ENCODE data around the gene ATP11B. TPM values are rescaled to one million over a fixed set of nuclear protein-coding genes. Genes with fewer than 3 reads are reported as not detected.

ATP11B gene
- total RNA-seq, 3 donors from 2014 or later (not counting 1 experiment from before 2014, with no cell fraction given) = 157 to 174 (median 172) TPM

DNA sequence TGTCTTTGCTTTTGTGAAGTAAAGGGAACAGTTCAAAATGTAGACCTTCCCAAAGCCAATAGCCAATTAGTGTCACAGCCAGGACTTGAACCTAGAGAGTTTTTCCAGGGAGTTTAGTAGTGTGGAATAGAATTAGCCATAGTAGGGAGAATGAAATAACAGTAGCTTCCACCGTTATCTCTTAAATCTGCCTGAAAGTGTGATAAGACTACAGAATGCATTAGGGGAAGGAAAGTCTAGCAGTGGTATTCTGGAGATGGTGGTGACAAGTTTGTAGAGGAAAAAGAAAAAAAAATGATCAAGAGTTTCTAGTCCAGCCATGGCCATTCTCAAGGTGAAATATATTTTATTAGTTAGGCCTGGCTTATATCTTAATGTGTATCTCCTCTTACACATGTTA, 13.8 kb downstream of the ATP11B start:
- Mint-ChIP-seq H3K27me3 (ENCODE audit: low read depth in 2 of 2) (no peaks in the 10 kb centered on the region), H3K9me3 (no peaks in the 10 kb centered on the region), H3K36me3 (no peaks in the 10 kb centered on the region), H3K27ac (peak overlapping the region in 1 of 2 donors; percentile 19), H3K4me1 (peaks cover 65 to 67% of the 10 kb centered on the region in 2 donors), H3K4me3 (no peak overlapping the region)
- H3K27ac ChIP-seq (ENCODE audit: low read length) = no peak overlapping the region
- H3K36me3 ChIP-seq (ENCODE audit: control insufficient read depth, insufficient read depth, low read length) = no peaks in the 10 kb centered on the region
- H3K27me3 ChIP-seq (ENCODE audit: control insufficient read depth, insufficient read depth, low read length) = no peaks in the 10 kb centered on the region
- TF ChIP-seq, protein P1, sequence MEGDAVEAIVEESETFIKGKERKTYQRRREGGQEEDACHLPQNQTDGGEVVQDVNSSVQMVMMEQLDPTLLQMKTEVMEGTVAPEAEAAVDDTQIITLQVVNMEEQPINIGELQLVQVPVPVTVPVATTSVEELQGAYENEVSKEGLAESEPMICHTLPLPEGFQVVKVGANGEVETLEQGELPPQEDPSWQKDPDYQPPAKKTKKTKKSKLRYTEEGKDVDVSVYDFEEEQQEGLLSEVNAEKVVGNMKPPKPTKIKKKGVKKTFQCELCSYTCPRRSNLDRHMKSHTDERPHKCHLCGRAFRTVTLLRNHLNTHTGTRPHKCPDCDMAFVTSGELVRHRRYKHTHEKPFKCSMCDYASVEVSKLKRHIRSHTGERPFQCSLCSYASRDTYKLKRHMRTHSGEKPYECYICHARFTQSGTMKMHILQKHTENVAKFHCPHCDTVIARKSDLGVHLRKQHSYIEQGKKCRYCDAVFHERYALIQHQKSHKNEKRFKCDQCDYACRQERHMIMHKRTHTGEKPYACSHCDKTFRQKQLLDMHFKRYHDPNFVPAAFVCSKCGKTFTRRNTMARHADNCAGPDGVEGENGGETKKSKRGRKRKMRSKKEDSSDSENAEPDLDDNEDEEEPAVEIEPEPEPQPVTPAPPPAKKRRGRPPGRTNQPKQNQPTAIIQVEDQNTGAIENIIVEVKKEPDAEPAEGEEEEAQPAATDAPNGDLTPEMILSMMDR (IDR thresholded peaks at IDR 0.05) = no peak
- no peak for ATAC-seq
- no peak overlapping the region for H3K4me3 ChIP-seq (ENCODE audit: low read length)
- no peak for DNase-seq
- H3K9me3 ChIP-seq (ENCODE audit: control insufficient read depth, insufficient read depth, low read length) = no peaks in the 10 kb centered on the region
- H3K4me1 ChIP-seq (ENCODE audit: control insufficient read depth, insufficient read depth, low read length) = no peaks in the 10 kb centered on the region
- 77% methylated on average over 1 of the region's 1 CpG for WGBS (ENCODE audit: insufficient coverage)
- intact Hi-C loops (cut with micrococcal nuclease) = no loop called here

DNA sequence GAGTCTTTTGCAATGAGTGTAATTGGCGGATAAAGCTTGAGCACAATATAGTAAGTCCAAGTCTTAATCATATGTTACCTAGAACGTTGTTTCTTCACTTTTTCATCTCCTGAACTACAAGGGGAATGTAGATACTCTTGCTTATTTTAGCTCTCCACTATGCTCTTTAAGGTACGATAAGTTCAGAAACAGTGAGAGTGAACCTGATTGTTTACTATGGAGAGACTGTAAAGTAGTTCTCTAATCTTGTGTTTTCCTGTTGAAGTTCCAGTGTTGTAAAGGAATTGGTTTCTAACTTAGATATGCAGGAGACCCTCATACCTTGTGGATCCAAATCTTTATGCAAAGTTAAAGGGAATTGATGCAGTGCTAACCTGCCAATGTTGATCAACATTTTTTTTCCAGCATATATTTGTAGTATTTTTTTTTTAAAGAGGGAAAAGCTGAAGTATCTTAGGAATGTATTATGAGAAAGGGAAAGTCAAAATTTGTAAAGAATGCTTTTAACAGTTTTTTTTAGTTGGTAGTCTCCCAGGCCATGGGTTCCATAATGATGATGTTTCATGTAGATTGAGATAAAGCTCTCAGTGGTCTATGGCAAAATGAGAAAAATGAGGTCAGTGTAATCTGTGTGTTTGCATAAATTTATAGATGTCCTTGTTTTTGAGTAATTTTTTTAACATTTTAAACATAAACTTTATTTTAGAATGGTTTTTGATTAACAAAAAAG, 14.9 kb downstream of the ATP11B start:
- whole genome bisulfite sequencing (ENCODE audit: insufficient coverage) = 94% methylated on average over 2 of the region's 3 CpGs
- DNase-seq (no peak), ATAC-seq (no peak)
- Mint-ChIP-seq H3K4me1 (peaks cover 65% of the 10 kb centered on the region in 2 donors), H3K36me3 (no peaks in the 10 kb centered on the region), H3K9me3 (no peaks in the 10 kb centered on the region), H3K4me3 (no peak overlapping the region), H3K27ac (peak overlapping the region in 1 of 2 donors; percentile 29), H3K27me3 (ENCODE audit: low read depth in 2 of 2) (no peaks in the 10 kb centered on the region)
- H3K9me3 ChIP-seq (ENCODE audit: control insufficient read depth, insufficient read depth, low read length) = no peaks in the 10 kb centered on the region
- TF ChIP-seq, protein P1 (IDR thresholded peaks at IDR 0.05) = no peak
- H3K36me3 ChIP-seq (ENCODE audit: control insufficient read depth, insufficient read depth, low read length) = no peaks in the 10 kb centered on the region
- intact Hi-C loops (cut with micrococcal nuclease) = no loop called here
- H3K4me3 ChIP-seq (ENCODE audit: low read length) = no peak overlapping the region
- H3K27ac ChIP-seq (ENCODE audit: low read length) = no peak overlapping the region
- no peaks in the 10 kb centered on the region for H3K4me1 ChIP-seq (ENCODE audit: control insufficient read depth, insufficient read depth, low read length)
- H3K27me3 ChIP-seq (ENCODE audit: control insufficient read depth, insufficient read depth, low read length) = no peaks in the 10 kb centered on the region

DNA sequence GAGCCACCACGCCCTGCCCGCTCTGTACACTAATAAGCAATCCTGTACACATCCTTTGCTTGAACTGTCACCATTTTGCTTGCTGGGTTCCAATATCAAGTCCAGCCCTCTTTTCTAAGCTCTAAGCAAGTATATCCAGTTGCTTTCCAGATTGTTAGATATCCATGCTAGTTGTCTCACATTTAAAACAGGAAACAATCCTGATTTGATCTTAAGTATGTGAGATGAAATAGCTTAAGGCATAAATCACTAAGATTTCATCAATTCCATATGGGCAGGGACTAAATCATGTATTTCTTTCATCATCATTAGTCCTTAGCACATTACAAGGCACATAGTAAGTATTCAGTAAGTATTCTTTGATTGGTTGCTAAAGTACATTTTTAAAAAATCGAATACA, 16.2 kb downstream of the ATP11B start:
- Histone ChIP-seq H3K27ac (ENCODE audit: low read length) (no peak overlapping the region), H3K4me1 (ENCODE audit: control insufficient read depth, insufficient read depth, low read length) (peaks cover 2% of the 10 kb centered on the region), H3K4me3 (ENCODE audit: low read length) (no peak overlapping the region), H3K36me3 (ENCODE audit: control insufficient read depth, insufficient read depth, low read length) (no peaks in the 10 kb centered on the region), H3K9me3 (ENCODE audit: control insufficient read depth, insufficient read depth, low read length) (no peaks in the 10 kb centered on the region), H3K27me3 (ENCODE audit: control insufficient read depth, insufficient read depth, low read length) (no peaks in the 10 kb centered on the region)
- Mint-ChIP-seq H3K9me3 (no peaks in the 10 kb centered on the region), H3K27me3 (ENCODE audit: low read depth in 2 of 2) (no peaks in the 10 kb centered on the region), H3K36me3 (no peaks in the 10 kb centered on the region), H3K4me1 (peaks cover 66 to 68% of the 10 kb centered on the region in 2 donors), H3K27ac (peak overlapping the region in 1 of 2 donors; percentile 36), H3K4me3 (no peak overlapping the region)
- ATAC-seq = no peak
- TF ChIP-seq, protein P1 (IDR thresholded peaks at IDR 0.05) = no peak
- intact Hi-C loops (cut with micrococcal nuclease) = no loop called here
- DNase-seq = no peak
- WGBS (ENCODE audit: insufficient coverage) = 90% methylated on average over 3 of the region's 3 CpGs

All from natural killer cell (primary cell).